Measurements from ENCODE around the gene ZDHHC19. TPM values are rescaled to one million over a fixed set of nuclear protein-coding genes. Genes with fewer than 3 reads are reported as not detected.
A peak's percentile ranks its signal among the peaks of the same experiment; 100 is the strongest.

ZDHHC19 gene
- total RNA-seq, 1 donor: not detected

DNA sequence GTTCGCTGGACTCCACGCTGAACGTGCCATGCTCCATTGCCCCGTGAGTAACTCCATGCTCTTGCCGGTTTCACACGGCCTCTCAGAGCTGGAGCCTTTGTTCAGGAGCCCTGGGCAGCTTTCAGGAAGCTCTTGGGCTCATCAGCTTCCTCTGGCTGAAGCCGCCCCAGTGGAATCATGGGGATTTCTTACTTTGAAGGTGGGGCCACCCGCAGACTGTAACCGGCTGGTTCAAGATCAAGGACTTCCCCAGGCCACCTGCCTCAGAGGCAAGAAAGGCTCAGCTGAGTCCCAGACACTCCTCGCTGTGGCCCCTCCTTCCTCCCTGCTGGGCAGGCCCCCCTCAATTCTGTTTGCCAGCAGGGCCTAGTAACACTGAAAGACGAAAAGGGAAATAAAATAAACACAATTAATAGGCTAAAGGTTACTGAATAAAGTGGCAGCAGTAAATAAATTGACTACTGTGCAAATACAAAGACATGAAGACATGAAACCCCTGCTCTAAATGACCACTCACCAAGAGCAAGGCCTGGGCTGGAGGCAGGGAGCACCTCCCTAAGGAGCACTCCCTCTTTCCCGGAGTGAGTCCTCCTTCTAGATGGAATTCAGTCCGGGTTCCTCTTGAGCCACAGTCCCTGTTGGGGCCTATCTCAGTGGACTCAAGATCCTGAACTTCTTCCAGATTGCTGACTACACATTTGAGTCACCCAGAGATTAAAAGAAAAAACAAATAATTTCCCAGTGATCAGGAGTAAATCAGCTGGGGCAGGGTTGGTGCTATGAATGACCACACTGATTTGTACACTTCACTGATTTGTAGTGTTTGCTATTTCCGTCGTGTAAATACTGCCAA is 51.0 kb downstream of the ZDHHC19 start:
- no peak overlapping the region for H3K4me2 ChIP-seq (ENCODE audit: insufficient read depth, low read length)

DNA sequence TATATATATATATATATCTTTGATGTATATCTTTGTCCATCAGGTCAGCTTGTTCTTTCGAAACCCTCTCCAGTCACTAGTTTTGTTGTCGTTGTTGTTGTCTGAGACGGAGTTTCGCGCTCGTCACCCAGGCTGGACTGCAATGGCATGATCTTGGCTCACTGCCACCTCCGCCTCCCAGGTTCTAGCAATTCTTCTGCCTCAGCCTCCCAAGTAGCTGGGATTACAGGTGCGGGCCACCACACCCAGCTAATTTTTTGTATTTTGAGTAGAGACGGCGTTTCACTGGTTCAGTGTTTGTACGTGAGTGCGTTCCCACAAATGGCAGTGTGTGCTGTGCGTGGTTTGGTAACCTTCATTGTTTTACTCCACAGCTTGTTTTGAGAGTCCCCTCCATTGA is 51.7 kb downstream of the ZDHHC19 start:
- Histone ChIP-seq H3K4me3 (ENCODE audit: insufficient read depth, low read length) (no peak overlapping the region), H3K27ac (ENCODE audit: low read depth, low read length) (no peak overlapping the region), H3K79me2 (ENCODE audit: insufficient read depth, low read length) (no peaks in the 10 kb centered on the region), H4K20me1 (ENCODE audit: insufficient read depth, low read length) (no peaks in the 10 kb centered on the region), H3K4me1 (ENCODE audit: insufficient read depth, low read length) (peaks cover 7% of the 10 kb centered on the region), H3K4me2 (ENCODE audit: insufficient read depth, low read length) (no peak overlapping the region), H2AFZ (ENCODE audit: low read length) (no peak overlapping the region), H3K27me3 (ENCODE audit: insufficient read depth, low read length) (no peaks in the 10 kb centered on the region), H3K36me3 (ENCODE audit: insufficient read depth, low read length) (no peaks in the 10 kb centered on the region), H3K9me3 (ENCODE audit: low read depth, low read length) (no peaks in the 10 kb centered on the region)
- no peak for DNase-seq (ENCODE audit: insufficient read length, low spot score, missing footprints)
- TF ChIP-seq, protein P1, sequence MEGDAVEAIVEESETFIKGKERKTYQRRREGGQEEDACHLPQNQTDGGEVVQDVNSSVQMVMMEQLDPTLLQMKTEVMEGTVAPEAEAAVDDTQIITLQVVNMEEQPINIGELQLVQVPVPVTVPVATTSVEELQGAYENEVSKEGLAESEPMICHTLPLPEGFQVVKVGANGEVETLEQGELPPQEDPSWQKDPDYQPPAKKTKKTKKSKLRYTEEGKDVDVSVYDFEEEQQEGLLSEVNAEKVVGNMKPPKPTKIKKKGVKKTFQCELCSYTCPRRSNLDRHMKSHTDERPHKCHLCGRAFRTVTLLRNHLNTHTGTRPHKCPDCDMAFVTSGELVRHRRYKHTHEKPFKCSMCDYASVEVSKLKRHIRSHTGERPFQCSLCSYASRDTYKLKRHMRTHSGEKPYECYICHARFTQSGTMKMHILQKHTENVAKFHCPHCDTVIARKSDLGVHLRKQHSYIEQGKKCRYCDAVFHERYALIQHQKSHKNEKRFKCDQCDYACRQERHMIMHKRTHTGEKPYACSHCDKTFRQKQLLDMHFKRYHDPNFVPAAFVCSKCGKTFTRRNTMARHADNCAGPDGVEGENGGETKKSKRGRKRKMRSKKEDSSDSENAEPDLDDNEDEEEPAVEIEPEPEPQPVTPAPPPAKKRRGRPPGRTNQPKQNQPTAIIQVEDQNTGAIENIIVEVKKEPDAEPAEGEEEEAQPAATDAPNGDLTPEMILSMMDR (IDR thresholded peaks at IDR 0.05; ENCODE audit: extremely low read depth, low read depth, low read length): no peak

More for the DNA sequence above, 51.0 kb downstream of the ZDHHC19 start:
- Histone ChIP-seq H3K79me2 (ENCODE audit: insufficient read depth, low read length) (no peaks in the 10 kb centered on the region), H3K27me3 (ENCODE audit: insufficient read depth, low read length) (no peaks in the 10 kb centered on the region), H3K4me1 (ENCODE audit: insufficient read depth, low read length) (peaks cover 7% of the 10 kb centered on the region), H2AFZ (ENCODE audit: low read length) (no peak overlapping the region), H3K4me3 (ENCODE audit: insufficient read depth, low read length) (no peak overlapping the region), H3K36me3 (ENCODE audit: insufficient read depth, low read length) (no peaks in the 10 kb centered on the region), H4K20me1 (ENCODE audit: insufficient read depth, low read length) (no peaks in the 10 kb centered on the region), H3K9me3 (ENCODE audit: low read depth, low read length) (no peaks in the 10 kb centered on the region), H3K27ac (ENCODE audit: low read depth, low read length) (no peak overlapping the region)
- TF ChIP-seq, protein P1 (IDR thresholded peaks at IDR 0.05; ENCODE audit: extremely low read depth, low read depth, low read length): no peak
- DNase-seq (ENCODE audit: insufficient read length, low spot score, missing footprints): peak; percentile 95

DNA sequence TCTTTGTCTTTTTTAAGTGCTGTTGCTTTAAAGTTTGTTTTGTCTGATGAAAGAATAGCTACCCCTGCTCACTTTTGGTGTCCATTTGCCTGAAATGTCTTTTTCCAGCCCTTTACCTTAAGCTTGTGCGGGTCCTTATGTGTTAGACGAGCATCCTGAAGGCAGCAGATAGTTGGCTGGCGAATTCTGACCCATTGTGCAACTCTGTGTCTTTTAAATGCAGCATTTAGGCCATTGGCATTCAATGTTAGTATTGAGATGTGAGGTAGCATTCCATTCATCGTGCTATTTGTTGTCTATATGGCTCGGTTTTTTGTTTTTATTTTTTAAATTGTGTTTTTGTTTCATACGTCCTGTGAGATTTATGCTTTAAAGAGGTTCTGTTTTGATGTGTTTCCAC is 55.0 kb downstream of the ZDHHC19 start:
- no peak overlapping the region for H3K4me2 ChIP-seq (ENCODE audit: insufficient read depth, low read length)
- H3K9me3 ChIP-seq (ENCODE audit: low read depth, low read length): no peaks in the 10 kb centered on the region
- H3K4me3 ChIP-seq (ENCODE audit: insufficient read depth, low read length): no peak overlapping the region
- H4K20me1 ChIP-seq (ENCODE audit: insufficient read depth, low read length): no peaks in the 10 kb centered on the region
- H2AFZ ChIP-seq (ENCODE audit: low read length): no peak overlapping the region
- no peak overlapping the region for H3K27ac ChIP-seq (ENCODE audit: low read depth, low read length)
- no peaks in the 10 kb centered on the region for H3K79me2 ChIP-seq (ENCODE audit: insufficient read depth, low read length)
- H3K36me3 ChIP-seq (ENCODE audit: insufficient read depth, low read length): no peaks in the 10 kb centered on the region
- TF ChIP-seq, protein P1 (IDR thresholded peaks at IDR 0.05; ENCODE audit: extremely low read depth, low read depth, low read length): no peak
- no peak for DNase-seq (ENCODE audit: insufficient read length, low spot score, missing footprints)
- no peaks in the 10 kb centered on the region for H3K27me3 ChIP-seq (ENCODE audit: insufficient read depth, low read length)
- peaks cover 7% of the 10 kb centered on the region for H3K4me1 ChIP-seq (ENCODE audit: insufficient read depth, low read length)

DNA sequence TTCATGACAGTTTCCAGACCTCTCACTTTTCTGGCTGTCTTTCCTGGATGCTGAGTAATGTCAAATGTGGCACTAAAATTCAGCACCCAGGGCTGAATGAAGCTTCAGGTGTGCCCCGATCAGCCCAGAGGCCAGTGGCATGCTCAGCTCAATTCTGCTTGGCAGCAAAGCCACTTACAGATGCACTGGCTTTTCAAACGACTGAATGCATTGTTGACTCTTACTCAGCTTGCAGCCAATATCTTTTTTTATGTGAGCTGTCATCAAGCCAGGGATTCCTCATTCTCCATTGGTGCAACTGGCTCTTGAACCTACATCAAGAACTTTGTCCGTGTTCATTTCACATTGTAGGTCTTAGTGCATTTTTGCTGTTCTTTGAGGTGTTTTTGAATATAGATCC is 60.7 kb downstream of the ZDHHC19 start:
- DNase-seq (ENCODE audit: insufficient read length, low spot score, missing footprints): peak; percentile 82
- H4K20me1 ChIP-seq (ENCODE audit: insufficient read depth, low read length): no peaks in the 10 kb centered on the region
- H3K4me2 ChIP-seq (ENCODE audit: insufficient read depth, low read length): no peak overlapping the region
- no peak overlapping the region for H3K27ac ChIP-seq (ENCODE audit: low read depth, low read length)
- no peaks in the 10 kb centered on the region for H3K27me3 ChIP-seq (ENCODE audit: insufficient read depth, low read length)
- no peaks in the 10 kb centered on the region for H3K9me3 ChIP-seq (ENCODE audit: low read depth, low read length)
- H2AFZ ChIP-seq (ENCODE audit: low read length): no peak overlapping the region
- H3K4me1 ChIP-seq (ENCODE audit: insufficient read depth, low read length): no peaks in the 10 kb centered on the region
- no peak overlapping the region for H3K4me3 ChIP-seq (ENCODE audit: insufficient read depth, low read length)
- H3K36me3 ChIP-seq (ENCODE audit: insufficient read depth, low read length): no peaks in the 10 kb centered on the region
- H3K79me2 ChIP-seq (ENCODE audit: insufficient read depth, low read length): no peaks in the 10 kb centered on the region
- TF ChIP-seq, protein P1 (IDR thresholded peaks at IDR 0.05; ENCODE audit: extremely low read depth, low read depth, low read length): no peak
